HEK293 (cell line): ENCODE measurements around the gene TLL1.

ENCODE experiments used
- CTCF ChIP-seq: fragments of 450-650 bp; formaldehyde crosslinking; IDR thresholded peaks from 2 replicates; pipeline ENCODE4 v1.5.1; 2016; ENCODE audit warnings: missing biosample characterization, missing genetic modification characterization
- MEIS1 ChIP-seq: sonication (generic); formaldehyde crosslinking; IDR thresholded peaks from 2 replicates; pipeline ENCODE4 v1.8.1; 2022; ENCODE audit warnings: missing genetic modification reagents, mild to moderate bottlenecking, borderline replicate concordance
- REST ChIP-seq: fragments of 450-650 bp; formaldehyde crosslinking; IDR thresholded peaks from 2 replicates; pipeline ENCODE4 v1.5.1; 2016; ENCODE audit warnings: missing biosample characterization, missing genetic modification characterization
- SALL2 ChIP-seq: fragments of 450-650 bp; formaldehyde crosslinking; IDR thresholded peaks from 2 replicates; pipeline ENCODE4 v1.5.0; 2017; ENCODE audit warnings: missing biosample characterization, mild to moderate bottlenecking, missing genetic modification characterization, borderline replicate concordance
- TCF7L2 ChIP-seq: IDR thresholded peaks from 2 replicates; pipeline ENCODE4 v1.6.1; 2011; ENCODE audit warnings: low read depth, mild to moderate bottlenecking, inconsistent platforms, low read length, moderate library complexity, borderline replicate concordance
- YY1 ChIP-seq: fragments of 450-650 bp; formaldehyde crosslinking; IDR thresholded peaks from 2 replicates; pipeline ENCODE4 v1.5.1; 2018; ENCODE audit warnings: missing biosample characterization, missing genetic modification characterization
- ZIC2 ChIP-seq: fragments of 450-650 bp; formaldehyde crosslinking; IDR thresholded peaks from 2 replicates; pipeline ENCODE4 v1.5.1; 2016; ENCODE audit warnings: missing biosample characterization, missing genetic modification characterization
- ZNF174 ChIP-seq: fragments of 450-650 bp; formaldehyde crosslinking; IDR thresholded peaks from 2 replicates; pipeline ENCODE4 v1.5.0; 2017; ENCODE audit warnings: missing biosample characterization, mild to moderate bottlenecking, missing genetic modification characterization
- ZNF2 ChIP-seq: fragments of 450-650 bp; formaldehyde crosslinking; IDR thresholded peaks from 2 replicates; pipeline ENCODE4 v1.5.1; 2016; ENCODE audit warnings: missing biosample characterization, missing genetic modification characterization
- ZNF311 ChIP-seq: fragments of 450-650 bp; formaldehyde crosslinking; IDR thresholded peaks from 2 replicates; pipeline ENCODE4 v1.5.1; 2017; ENCODE audit warnings: missing biosample characterization, missing genetic modification characterization, borderline replicate concordance
- ZNF518A ChIP-seq: fragments of 450-650 bp; formaldehyde crosslinking; conservative IDR thresholded peaks from 2 replicates; pipeline ENCODE4 v1.5.1; 2016; ENCODE audit warnings: low read depth, missing biosample characterization, missing genetic modification characterization

GRCh38 chr4:165971933-165972332 is 98.9 kb downstream of the TLL1 start:
- TF ChIP-seq ZNF311 (tag by site-specific recombination) (no peak), CTCF (tag by site-specific recombination) (no peak), ZNF174 (tag by site-specific recombination) (no peak), ZNF2 (no peak), REST (tag by site-specific recombination) (no peak), YY1 (tag by site-specific recombination) (no peak), ZIC2 (tag by site-specific recombination) (no peak), SALL2 (tag by site-specific recombination) (no peak), MEIS1 (CRISPR knock-in tag) (no peak), ZNF518A (tag by site-specific recombination) (no peak), TCF7L2 (no peak)
